Neural cell (in vitro differentiated cells): ENCODE data around the gene PGA4.
"Not testable (repeated sequence)": the region's sequence is repeated elsewhere in the genome, so short reads cannot be mapped to it uniquely, and the experiment has no call there.

Source experiments
- EP300 ChIP-seq: fragments of 450-650 bp; conservative IDR thresholded peaks from 2 replicates; pipeline ENCODE4 v1.6.1; 2014; ENCODE audit warnings: antibody characterized with exemption, mild to moderate bottlenecking, moderate library complexity; ENCODE audit not compliant: poor library complexity, severe bottlenecking
- EZH2 ChIP-seq: fragments of 200-600, 300-800 bp; shearing (Covaris generic), sonication (generic); IDR thresholded peaks from 2 replicates; pipeline ENCODE4 v1.6.1; 2014; ENCODE audit warnings: antibody characterized with exemption, low read length, borderline replicate concordance, mild to moderate bottlenecking; ENCODE audit not compliant: insufficient read depth, poor library complexity, severe bottlenecking
- MXI1 ChIP-seq: fragments of 450-650 bp; conservative IDR thresholded peaks from 2 replicates; pipeline ENCODE4 v1.6.1; 2014; ENCODE audit warnings: antibody characterized with exemption, mild to moderate bottlenecking; ENCODE audit not compliant: poor library complexity, severe bottlenecking
- POLR2AphosphoS5 ChIP-seq: IDR thresholded peaks from 2 replicates; pipeline ENCODE4 v1.6.1; 2012
- RAD21 ChIP-seq: fragments of 450-650 bp; conservative IDR thresholded peaks from 2 replicates; pipeline ENCODE4 v1.6.1; 2014; ENCODE audit warnings: antibody characterized with exemption, mild to moderate bottlenecking, moderate library complexity
- SMC3 ChIP-seq: fragments of 450-650 bp; conservative IDR thresholded peaks from 2 replicates; pipeline ENCODE4 v1.6.1; 2014; ENCODE audit warnings: antibody characterized with exemption, mild to moderate bottlenecking, moderate library complexity; ENCODE audit not compliant: poor library complexity
- TAF1 ChIP-seq: IDR thresholded peaks from 2 replicates; pipeline ENCODE4 v1.6.1; 2012; ENCODE audit warnings: low read depth
- TF ChIP-seq, protein P1 (sequence below): fragments of 450-650 bp; IDR thresholded peaks from 2 replicates; pipeline ENCODE4 v1.5.1; 2014; ENCODE audit warnings: antibody characterized with exemption, mild to moderate bottlenecking, moderate library complexity; ENCODE audit not compliant: poor library complexity, severe bottlenecking
- TF ChIP-seq, protein P2 (sequence below): IDR thresholded peaks from 2 replicates; pipeline ENCODE4 v1.6.1; 2012; ENCODE audit warnings: borderline replicate concordance

DNA sequence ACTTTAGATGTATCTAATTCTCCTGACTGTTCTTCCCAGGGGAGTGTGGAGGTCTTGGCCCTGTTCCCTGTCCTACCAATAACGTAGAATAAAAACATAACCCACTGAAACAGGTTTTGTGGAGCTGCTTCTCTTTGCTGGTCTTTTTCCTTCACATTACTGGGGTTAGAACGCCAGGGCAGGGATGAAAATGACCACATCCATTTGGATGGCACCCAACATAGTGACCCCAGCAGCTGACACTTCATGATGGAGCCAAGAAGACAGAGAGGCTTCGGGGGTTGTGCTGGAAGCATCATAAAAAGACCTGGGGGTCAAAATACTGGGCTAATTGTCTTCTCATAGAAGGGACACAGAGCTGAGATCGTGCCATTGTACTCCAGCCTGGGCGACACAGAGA lies 9.4 kb downstream of the PGA4 start:
- TF ChIP-seq, protein P1, sequence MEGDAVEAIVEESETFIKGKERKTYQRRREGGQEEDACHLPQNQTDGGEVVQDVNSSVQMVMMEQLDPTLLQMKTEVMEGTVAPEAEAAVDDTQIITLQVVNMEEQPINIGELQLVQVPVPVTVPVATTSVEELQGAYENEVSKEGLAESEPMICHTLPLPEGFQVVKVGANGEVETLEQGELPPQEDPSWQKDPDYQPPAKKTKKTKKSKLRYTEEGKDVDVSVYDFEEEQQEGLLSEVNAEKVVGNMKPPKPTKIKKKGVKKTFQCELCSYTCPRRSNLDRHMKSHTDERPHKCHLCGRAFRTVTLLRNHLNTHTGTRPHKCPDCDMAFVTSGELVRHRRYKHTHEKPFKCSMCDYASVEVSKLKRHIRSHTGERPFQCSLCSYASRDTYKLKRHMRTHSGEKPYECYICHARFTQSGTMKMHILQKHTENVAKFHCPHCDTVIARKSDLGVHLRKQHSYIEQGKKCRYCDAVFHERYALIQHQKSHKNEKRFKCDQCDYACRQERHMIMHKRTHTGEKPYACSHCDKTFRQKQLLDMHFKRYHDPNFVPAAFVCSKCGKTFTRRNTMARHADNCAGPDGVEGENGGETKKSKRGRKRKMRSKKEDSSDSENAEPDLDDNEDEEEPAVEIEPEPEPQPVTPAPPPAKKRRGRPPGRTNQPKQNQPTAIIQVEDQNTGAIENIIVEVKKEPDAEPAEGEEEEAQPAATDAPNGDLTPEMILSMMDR, result not testable (repeated sequence)
- TF ChIP-seq, protein P2, sequence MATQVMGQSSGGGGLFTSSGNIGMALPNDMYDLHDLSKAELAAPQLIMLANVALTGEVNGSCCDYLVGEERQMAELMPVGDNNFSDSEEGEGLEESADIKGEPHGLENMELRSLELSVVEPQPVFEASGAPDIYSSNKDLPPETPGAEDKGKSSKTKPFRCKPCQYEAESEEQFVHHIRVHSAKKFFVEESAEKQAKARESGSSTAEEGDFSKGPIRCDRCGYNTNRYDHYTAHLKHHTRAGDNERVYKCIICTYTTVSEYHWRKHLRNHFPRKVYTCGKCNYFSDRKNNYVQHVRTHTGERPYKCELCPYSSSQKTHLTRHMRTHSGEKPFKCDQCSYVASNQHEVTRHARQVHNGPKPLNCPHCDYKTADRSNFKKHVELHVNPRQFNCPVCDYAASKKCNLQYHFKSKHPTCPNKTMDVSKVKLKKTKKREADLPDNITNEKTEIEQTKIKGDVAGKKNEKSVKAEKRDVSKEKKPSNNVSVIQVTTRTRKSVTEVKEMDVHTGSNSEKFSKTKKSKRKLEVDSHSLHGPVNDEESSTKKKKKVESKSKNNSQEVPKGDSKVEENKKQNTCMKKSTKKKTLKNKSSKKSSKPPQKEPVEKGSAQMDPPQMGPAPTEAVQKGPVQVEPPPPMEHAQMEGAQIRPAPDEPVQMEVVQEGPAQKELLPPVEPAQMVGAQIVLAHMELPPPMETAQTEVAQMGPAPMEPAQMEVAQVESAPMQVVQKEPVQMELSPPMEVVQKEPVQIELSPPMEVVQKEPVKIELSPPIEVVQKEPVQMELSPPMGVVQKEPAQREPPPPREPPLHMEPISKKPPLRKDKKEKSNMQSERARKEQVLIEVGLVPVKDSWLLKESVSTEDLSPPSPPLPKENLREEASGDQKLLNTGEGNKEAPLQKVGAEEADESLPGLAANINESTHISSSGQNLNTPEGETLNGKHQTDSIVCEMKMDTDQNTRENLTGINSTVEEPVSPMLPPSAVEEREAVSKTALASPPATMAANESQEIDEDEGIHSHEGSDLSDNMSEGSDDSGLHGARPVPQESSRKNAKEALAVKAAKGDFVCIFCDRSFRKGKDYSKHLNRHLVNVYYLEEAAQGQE, result not testable (repeated sequence)
- not testable (repeated sequence) for TF ChIP-seq MXI1, EP300, POLR2AphosphoS5, SMC3, EZH2, TAF1, RAD21
